Neuronal stem cell (in vitro differentiated cells): Measurements from ENCODE around the gene KLHL18.

Experiments
- DNase-seq: peaks from one replicate; pipeline ENCODE4 v3.0.0-alpha.2; 2013; ENCODE audit warnings: low spot score
- H2AFZ ChIP-seq: one replicate; pipeline ENCODE4 v1.6.1; 2013; ENCODE audit warnings: mild to moderate bottlenecking, low read length, inconsistent platforms
- H2AK5ac ChIP-seq: 2 replicates; pipeline ENCODE4 v1.6.1; 2013; ENCODE audit warnings: low read depth, mild to moderate bottlenecking, inconsistent platforms, low read length, moderate library complexity, mixed read lengths
- H2BK120ac ChIP-seq: 2 replicates; pipeline ENCODE4 v1.6.1; 2013; ENCODE audit warnings: low read depth, mild to moderate bottlenecking, inconsistent platforms, low read length, moderate library complexity, mixed read lengths
- H2BK12ac ChIP-seq: one replicate; pipeline ENCODE4 v1.6.1; 2013; ENCODE audit warnings: low read length, inconsistent platforms
- H2BK15ac ChIP-seq: 2 replicates; pipeline ENCODE4 v1.6.1; 2013; ENCODE audit warnings: mild to moderate bottlenecking, low read length, inconsistent platforms, mixed read lengths
- H2BK5ac ChIP-seq: one replicate; pipeline ENCODE4 v1.6.1; 2013; ENCODE audit warnings: inconsistent platforms, mild to moderate bottlenecking, low read length, moderate library complexity
- H3K14ac ChIP-seq: one replicate; pipeline ENCODE4 v1.6.1; 2013; ENCODE audit warnings: low read length, inconsistent platforms
- H3K18ac ChIP-seq: 2 replicates; pipeline ENCODE4 v1.6.1; 2013; ENCODE audit warnings: low read length, inconsistent platforms
- H3K23ac ChIP-seq: 2 replicates; pipeline ENCODE4 v1.6.1; 2013; ENCODE audit warnings: low read depth, mild to moderate bottlenecking, mixed read lengths, low read length, inconsistent platforms; ENCODE audit not compliant: poor library complexity
- H3K27ac ChIP-seq: replicated peaks from 3 replicates; pipeline ENCODE4 v1.5.1; 2013; ENCODE audit warnings: low read length, inconsistent platforms
- H3K27me3 ChIP-seq, 3 experiments: 2 replicates each; pipeline ENCODE4 v1.6.1; 2013; ENCODE audit warnings: low read length in 3 of 3, mild to moderate bottlenecking in 2 of 3, inconsistent platforms in 1 of 3, low read depth in 1 of 3, mixed read lengths in 1 of 3, moderate library complexity in 1 of 3; ENCODE audit not compliant: control insufficient read depth in 3 of 3, insufficient read depth in 3 of 3
- H3K36me3 ChIP-seq, 2 donors: replicated peaks in 1 of 2; 2 replicates each; pipeline ENCODE4 v1.6.1; 2013; ENCODE audit warnings: low read length in 2 of 2; ENCODE audit not compliant: control insufficient read depth in 2 of 2, insufficient read depth in 2 of 2
- H3K4ac ChIP-seq: 2 replicates; pipeline ENCODE4 v1.6.1; 2013; ENCODE audit warnings: inconsistent platforms, mild to moderate bottlenecking, low read length, moderate library complexity
- H3K4me1 ChIP-seq, 2 donors: 1 replicate in 1 of 2; 2 replicates in 1 of 2; pipeline ENCODE4 v1.6.1; 2013; ENCODE audit warnings: low read length in 2 of 2, low read depth in 1 of 2; ENCODE audit not compliant: control insufficient read depth in 2 of 2, insufficient read depth in 1 of 2
- H3K4me2 ChIP-seq: one replicate; pipeline ENCODE4 v1.6.1; 2013; ENCODE audit warnings: mild to moderate bottlenecking, low read length, inconsistent platforms; ENCODE audit not compliant: insufficient read depth, poor library complexity, severe bottlenecking
- H3K4me3 ChIP-seq, 2 donors: 2 replicates each; pipeline ENCODE4 v1.5.1; 2013; ENCODE audit warnings: low read length in 2 of 2, mild to moderate bottlenecking in 2 of 2, inconsistent platforms in 1 of 2, moderate library complexity in 1 of 2
- H3K79me1 ChIP-seq: one replicate; pipeline ENCODE4 v1.6.1; 2013; ENCODE audit warnings: low read depth, mild to moderate bottlenecking, inconsistent platforms, low read length, moderate library complexity
- H3K9ac ChIP-seq: one replicate; pipeline ENCODE4 v1.6.1; 2013; ENCODE audit warnings: mild to moderate bottlenecking, low read depth, low read length, inconsistent platforms; ENCODE audit not compliant: poor library complexity
- H3K9me3 ChIP-seq, 2 donors: replicated peaks in 1 of 2; 2 replicates each; pipeline versions ENCODE3 to v1.6.1; 2013; ENCODE audit warnings: low read length in 2 of 2, mild to moderate bottlenecking in 2 of 2, inconsistent platforms in 1 of 2, low read depth in 1 of 2, mixed read lengths in 1 of 2, moderate library complexity in 1 of 2; ENCODE audit not compliant: control insufficient read depth in 2 of 2, insufficient read depth in 1 of 2
- H4K8ac ChIP-seq: one replicate; pipeline ENCODE4 v1.6.1; 2013; ENCODE audit warnings: low read depth, mild to moderate bottlenecking, inconsistent platforms, low read length, moderate library complexity
- H4K91ac ChIP-seq: one replicate; pipeline ENCODE4 v1.6.1; 2013; ENCODE audit warnings: low read length, low read depth, mild to moderate bottlenecking, inconsistent platforms; ENCODE audit not compliant: poor library complexity
- WGBS, 2 donors: extraction: QIAGEN DNeasy Blood & Tissue Kit; methylation state at CpG; one replicate each; pipeline ENCODE4 v1.1.7; 2013; ENCODE audit warnings: missing lambda C conversion rate in 2 of 2, mixed read lengths in 1 of 2; ENCODE audit not compliant: insufficient read length in 2 of 2, insufficient replicate concordance in 1 of 2; ENCODE audit errors: extremely low coverage in 2 of 2; 5-methylcytosine and 5-hydroxymethylcytosine counted together

The KLHL18 gene

DNA sequence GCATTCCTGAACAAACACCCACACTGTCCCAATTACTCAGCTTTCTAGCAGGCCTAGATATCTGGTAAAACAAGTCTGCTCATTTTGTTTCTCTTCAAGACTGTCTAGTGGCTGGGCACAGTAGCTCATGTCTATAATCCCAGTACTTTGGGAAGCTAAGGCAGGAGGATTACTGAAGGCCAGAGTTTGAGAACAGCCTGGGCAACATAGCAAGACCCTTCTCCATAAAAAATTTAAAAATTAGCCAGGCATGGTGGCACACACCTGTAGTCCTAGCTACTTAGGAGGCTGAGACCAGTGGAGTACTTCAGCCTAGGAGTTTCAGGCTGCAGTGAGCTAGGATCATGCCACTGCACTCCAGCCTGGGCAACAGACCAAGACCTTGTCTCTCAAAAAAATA, 91.8 kb downstream of the KLHL18 start:
- no peak overlapping the region for H3K14ac ChIP-seq

DNA sequence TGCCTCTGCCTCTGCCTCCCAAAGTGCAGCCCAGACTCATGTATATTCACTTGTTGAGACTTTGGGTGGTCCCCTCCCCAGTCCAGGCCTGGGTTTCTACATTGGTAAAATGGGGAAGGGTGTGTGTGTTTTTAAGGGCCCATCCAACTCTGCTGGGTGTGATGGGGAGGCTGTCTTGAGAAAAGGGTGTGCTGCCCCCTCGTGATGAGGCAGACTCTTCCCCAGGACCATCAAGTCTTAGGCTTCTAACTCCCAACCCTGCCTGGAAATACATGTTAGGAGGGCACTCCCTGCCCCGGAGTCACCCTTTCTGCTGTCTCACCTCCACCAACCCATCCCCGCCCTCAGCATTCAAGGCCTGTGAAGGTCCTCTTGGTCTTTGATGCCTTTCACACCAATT, 93.6 kb downstream of the KLHL18 start:
- no peak overlapping the region for H2AK5ac ChIP-seq
- no peak overlapping the region for H3K23ac ChIP-seq
- no peak overlapping the region for H4K8ac ChIP-seq
- no peak overlapping the region for H2BK5ac ChIP-seq
- H3K4ac ChIP-seq = no peak overlapping the region
- H3K27ac ChIP-seq = no peak overlapping the region
- H3K4me2 ChIP-seq = no peak overlapping the region
- H2AFZ ChIP-seq = no peak overlapping the region
- no peak overlapping the region for H3K14ac ChIP-seq
- no peak overlapping the region for H2BK120ac ChIP-seq
- no peak overlapping the region for H3K4me3 ChIP-seq
- H2BK12ac ChIP-seq = no peak overlapping the region
- DNase-seq = no peak
- no peak overlapping the region for H3K9ac ChIP-seq
- H2BK15ac ChIP-seq = no peak overlapping the region
- H3K9me3 ChIP-seq = no peaks in the 10 kb centered on the region
- H3K36me3 ChIP-seq = no peaks in the 10 kb centered on the region
- WGBS, 2 donors = no CpG with 5 or more reads among the region's 3 CpGs
- H4K91ac ChIP-seq = no peak overlapping the region
- H3K18ac ChIP-seq = no peak overlapping the region
- no peaks in the 10 kb centered on the region for H3K79me1 ChIP-seq
- peaks cover 0 to 2% of the 10 kb centered on the region in 2 donors for H3K4me1 ChIP-seq
- H3K27me3 ChIP-seq = peaks cover 0 to 7% (median 0%) of the 10 kb centered on the region in 3 experiments

More for the DNA sequence above, 91.8 kb downstream of the KLHL18 start:
- Histone ChIP-seq H3K9ac (no peak overlapping the region), H2BK12ac (no peak overlapping the region), H3K36me3 (no peaks in the 10 kb centered on the region), H3K9me3 (no peaks in the 10 kb centered on the region), H3K27ac (no peak overlapping the region), H3K4me1 (no peaks in the 10 kb centered on the region), H3K4me2 (no peak overlapping the region), H2BK120ac (no peak overlapping the region), H3K27me3 (peaks cover 0 to 8% (median 0%) of the 10 kb centered on the region in 3 experiments), H2BK15ac (no peak overlapping the region), H2BK5ac (no peak overlapping the region), H3K79me1 (no peaks in the 10 kb centered on the region), H4K91ac (no peak overlapping the region), H2AFZ (no peak overlapping the region), H3K18ac (no peak overlapping the region), H3K4ac (no peak overlapping the region), H3K23ac (no peak overlapping the region), H4K8ac (no peak overlapping the region), H2AK5ac (no peak overlapping the region), H3K4me3 (no peak overlapping the region)
- no peak for DNase-seq

DNA sequence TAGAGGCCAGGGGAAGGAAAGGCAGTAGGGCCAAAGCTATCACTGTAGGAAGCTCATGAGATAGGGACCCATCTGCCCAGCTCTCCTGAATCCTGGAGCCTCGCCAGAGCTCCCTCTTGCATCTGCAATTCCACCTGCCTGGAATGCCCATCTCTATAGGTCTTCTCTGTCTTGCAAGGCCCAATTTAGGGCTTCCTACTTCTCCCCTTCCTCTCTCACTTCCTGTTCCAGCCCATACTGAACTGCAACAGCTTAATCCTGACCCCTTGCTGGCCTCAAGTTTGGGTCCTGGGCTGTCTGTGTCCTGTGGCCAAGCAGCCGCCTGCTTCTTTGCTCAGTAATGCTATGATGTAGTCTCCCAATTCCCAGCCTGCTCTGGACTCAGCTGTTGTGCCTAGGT, 94.4 kb downstream of the KLHL18 start:
- Histone ChIP-seq H3K27ac (no peak overlapping the region), H3K14ac (no peak overlapping the region), H4K91ac (no peak overlapping the region), H3K36me3 (no peaks in the 10 kb centered on the region), H3K79me1 (no peaks in the 10 kb centered on the region), H3K27me3 (no peaks in the 10 kb centered on the region), H2AK5ac (no peak overlapping the region), H3K4me3 (peak overlapping the region in 1 of 2 donors; percentile 37), H2BK120ac (no peak overlapping the region), H3K18ac (no peak overlapping the region), H3K23ac (no peak overlapping the region), H4K8ac (no peak overlapping the region), H3K4me2 (no peak overlapping the region), H3K4ac (no peak overlapping the region), H2BK5ac (no peak overlapping the region), H3K9me3 (no peaks in the 10 kb centered on the region), H2BK15ac (no peak overlapping the region), H2AFZ (no peak overlapping the region), H3K9ac (no peak overlapping the region), H3K4me1 (peaks cover 5 to 6% of the 10 kb centered on the region in 2 donors), H2BK12ac (no peak overlapping the region)
- WGBS, 2 donors = no CpG with 5 or more reads among the region's 2 CpGs
- no peak for DNase-seq

DNA sequence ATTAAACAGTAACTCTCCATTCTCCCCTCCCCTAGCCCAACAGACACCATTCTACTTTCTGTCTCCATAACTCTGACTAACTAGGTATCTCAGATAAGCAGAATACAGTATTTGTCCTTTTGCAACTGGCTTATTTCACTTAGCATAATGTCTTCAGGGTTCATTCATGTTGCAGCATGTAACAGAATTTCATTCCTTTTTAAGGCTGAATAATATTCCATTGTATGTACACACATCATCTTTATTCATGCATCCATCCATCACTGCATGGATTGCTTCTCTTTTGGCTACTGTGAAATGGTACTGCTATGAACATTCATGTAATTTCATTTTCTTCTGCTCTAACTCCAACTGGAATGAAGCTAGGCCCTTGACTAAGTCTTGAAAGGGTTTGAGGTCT, 96.1 kb downstream of the KLHL18 start:
- H3K4ac ChIP-seq = no peak overlapping the region
- H2BK15ac ChIP-seq = no peak overlapping the region
- H3K14ac ChIP-seq = no peak overlapping the region
- H2AFZ ChIP-seq = no peak overlapping the region
- DNase-seq = no peak
- peaks cover 0 to 10% of the 10 kb centered on the region in 2 donors for H3K36me3 ChIP-seq
- no peak overlapping the region for H2BK12ac ChIP-seq
- H2AK5ac ChIP-seq = no peak overlapping the region
- no peak overlapping the region for H2BK5ac ChIP-seq
- no peak overlapping the region for H2BK120ac ChIP-seq
- no peak overlapping the region for H3K23ac ChIP-seq
- H3K4me1 ChIP-seq = peaks cover 5 to 6% of the 10 kb centered on the region in 2 donors
- no peak overlapping the region for H4K8ac ChIP-seq
- no peak overlapping the region for H3K4me3 ChIP-seq
- H3K27me3 ChIP-seq = no peaks in the 10 kb centered on the region
- no peak overlapping the region for H3K9ac ChIP-seq
- H3K9me3 ChIP-seq = no peaks in the 10 kb centered on the region
- H3K4me2 ChIP-seq = no peak overlapping the region
- no peak overlapping the region for H4K91ac ChIP-seq
- no peak overlapping the region for H3K27ac ChIP-seq
- no peak overlapping the region for H3K18ac ChIP-seq
- peaks cover 3% of the 10 kb centered on the region for H3K79me1 ChIP-seq
